ENCODE measurements around the gene C1orf141. TPM values are rescaled to one million over a fixed set of nuclear protein-coding genes. Genes with fewer than 3 reads are reported as not detected.
"Not testable (repeated sequence)": the region's sequence is repeated elsewhere in the genome, so short reads cannot be mapped to it uniquely, and the experiment has no call there.

The C1orf141 gene
- total RNA-seq, 1 donor from 2014 or later, result not detected

DNA sequence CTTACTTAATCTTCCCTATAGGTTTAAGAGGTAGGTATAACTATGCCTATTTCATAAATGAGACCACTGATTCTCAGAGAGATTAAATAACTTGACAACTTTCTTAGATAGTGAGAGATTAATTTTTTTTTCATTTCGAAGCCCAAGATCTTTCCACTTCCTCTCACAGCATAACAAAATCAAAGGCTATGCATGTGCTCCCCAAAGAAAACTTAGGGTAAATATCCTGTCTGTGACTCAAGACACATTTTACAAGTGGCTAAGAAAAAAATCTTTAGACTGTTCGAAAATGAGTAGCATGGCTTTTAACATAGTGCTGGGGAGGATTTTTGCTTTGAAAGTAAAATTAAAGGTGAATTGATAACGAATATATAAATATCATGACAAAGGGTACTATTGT, 8.2 kb upstream of the C1orf141 start:
- DNase-seq, result no peak

DNA sequence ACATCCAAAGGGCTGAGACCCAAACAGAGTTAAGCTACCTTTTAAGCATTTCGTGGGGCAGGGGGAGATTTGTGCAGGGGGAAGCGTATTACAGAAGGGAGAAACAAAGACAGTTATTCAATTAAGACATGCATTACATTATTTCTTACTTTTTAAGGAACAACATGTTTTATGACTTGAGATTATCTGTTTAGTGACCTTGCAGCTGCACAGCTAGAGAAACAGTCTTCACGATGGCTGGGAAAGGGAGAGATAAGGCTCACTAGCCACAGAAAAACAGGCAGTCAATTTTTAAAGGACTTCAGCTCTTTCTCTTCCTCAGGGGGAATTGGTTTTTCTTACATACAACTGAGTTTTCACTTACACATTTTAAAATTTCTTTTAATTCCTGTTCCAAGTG, 7.1 kb upstream of the C1orf141 start:
- not testable (repeated sequence) for DNase-seq

DNA sequence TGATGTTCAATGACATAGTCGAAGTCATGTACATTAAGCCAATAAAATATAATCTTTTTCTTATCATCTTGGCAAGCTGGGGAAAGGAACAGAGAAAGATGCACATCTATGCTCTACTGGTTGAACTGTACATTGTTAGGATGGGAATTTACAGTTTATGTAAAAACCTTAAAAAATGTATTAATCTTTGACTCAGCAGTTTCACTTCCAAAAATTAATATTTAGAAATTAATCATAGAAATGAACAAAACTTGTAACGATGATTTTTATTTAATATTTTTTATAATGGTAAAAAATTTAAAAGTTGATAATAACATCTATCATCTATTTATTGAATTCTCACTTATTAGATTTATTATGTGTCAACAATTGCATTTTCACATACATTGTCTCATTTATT, 5.7 kb upstream of the C1orf141 start:
- no peak for DNase-seq

DNA sequence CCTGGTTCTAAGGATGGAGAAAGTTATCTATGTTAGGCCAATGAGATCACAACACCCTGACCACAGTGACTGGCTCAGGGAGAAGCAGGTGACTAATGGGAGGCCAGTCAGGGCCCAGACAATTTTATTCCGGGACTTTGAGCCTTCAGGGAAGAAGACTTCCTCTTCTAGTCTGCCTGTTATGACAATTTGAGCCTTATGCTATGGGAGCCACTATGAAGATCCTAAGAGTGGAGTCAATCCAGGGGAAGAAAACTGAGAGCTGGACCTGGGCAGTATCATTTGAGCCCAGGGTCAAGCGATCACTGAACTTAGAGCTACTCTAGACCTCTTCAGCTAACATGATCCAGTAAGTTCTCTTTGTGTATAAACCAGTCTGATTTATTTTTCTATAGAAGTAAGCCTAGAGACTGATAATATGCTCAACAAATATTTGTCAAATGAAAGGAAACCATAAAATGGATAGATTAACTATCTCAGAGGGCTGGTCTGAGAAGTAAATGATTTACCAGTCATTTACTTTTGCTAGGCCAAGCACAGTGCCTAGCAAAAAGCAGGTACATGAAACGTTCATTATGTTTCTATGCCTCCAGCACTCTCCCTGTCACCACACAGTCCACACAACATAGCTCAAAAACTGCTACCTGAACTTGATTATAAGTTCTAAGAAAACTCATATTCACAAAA, 4.2 kb upstream of the C1orf141 start:
- DNase-seq, result no peak

DNA sequence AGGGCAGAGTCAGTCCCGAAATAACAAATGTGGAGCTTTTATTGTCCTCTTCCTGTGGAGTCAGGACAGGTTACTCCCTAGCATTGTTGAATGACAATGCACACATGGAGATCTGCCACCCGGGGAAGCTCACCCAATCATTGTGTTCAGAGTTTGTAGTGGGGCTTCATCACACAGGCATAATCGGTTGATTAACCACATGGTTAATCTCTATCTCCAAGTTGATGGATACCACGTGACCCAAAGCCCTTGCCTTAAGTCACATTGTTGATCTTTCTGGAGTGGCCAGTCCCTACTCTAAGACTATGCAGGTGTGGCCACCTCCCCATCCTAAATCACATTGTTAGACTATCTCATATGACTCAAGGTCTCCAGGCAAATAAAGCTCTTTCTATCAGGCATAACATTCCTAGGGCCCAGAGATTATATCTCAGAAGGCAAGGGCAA, 2.6 kb upstream of the C1orf141 start:
- no peak for DNase-seq

DNA sequence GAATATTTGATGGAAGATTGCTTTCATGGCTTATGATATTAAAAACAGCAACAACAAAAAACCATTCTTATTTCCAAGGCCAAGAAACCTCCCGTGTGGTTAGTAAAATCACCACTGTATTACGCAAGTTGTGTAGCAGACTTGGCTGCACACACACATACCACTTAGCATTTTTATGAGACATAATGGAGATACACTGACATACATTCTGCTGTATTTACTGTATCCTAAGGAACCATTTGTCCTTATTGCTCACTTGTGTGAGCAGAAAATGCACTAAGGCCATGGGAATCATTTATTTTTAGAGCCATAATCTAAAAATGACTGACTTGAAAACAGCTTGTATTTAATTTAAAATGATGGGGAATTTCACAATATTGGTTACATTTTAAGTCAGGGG, 584 bp upstream of the C1orf141 start:
- DNase-seq, result peak; percentile 1

DNA sequence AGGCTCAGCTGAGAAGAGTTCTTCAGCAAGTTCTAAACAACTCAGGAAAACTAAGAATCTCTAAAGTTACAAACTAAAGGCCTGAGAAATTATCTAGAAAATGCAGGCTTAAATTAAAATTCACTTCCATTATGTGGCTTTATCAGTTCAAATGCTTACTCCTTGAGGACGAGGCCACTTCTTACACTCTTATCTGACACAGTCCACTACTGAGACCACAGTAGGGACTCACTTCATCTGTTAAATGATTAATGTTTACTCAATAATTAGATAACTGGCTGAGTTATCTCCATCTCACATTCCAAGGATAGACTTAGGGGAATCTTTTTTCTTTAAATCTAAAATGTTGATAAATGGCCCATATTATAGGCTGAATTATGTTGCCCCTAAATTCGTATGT, 1.6 kb downstream of the C1orf141 start:
- DNase-seq, result no peak

DNA sequence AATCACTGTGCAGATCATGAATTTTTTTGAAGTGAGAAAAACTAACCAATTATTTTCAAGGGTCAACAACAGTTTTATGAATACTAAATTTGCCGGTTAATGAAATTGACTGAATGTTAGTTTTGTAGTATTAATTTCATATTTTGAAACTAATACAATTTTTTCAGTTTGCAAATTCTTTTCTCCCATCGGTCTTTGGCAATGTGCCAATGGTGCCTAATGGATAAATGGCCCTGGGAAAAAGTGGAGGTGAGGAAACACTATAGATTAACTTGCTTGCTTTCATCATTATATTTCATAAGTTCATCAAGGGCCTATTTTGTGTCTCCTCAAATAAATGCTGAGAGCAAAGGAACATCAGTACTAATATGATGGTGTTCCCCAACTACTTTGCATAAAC, 4.1 kb downstream of the C1orf141 start:
- DNase-seq, result no peak

DNA sequence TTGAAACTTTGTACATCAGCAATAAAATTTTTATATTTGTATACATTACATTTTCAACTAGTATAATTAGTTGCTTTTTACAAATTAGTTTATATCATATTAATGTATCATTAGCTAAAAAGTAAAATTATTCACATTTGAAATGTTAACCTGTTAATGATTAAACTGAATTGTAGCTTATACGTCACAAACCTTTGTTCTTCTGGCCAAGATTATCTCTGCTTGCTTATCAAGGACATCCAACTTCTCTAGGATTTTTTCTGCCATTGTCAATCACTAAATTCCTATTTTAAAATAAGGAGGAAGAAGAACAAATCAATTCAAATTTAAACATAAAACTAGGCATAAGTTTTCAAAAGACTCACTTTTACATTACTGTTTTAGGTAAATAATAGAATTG, 7.8 kb downstream of the C1orf141 start:
- DNase-seq, result no peak

DNA sequence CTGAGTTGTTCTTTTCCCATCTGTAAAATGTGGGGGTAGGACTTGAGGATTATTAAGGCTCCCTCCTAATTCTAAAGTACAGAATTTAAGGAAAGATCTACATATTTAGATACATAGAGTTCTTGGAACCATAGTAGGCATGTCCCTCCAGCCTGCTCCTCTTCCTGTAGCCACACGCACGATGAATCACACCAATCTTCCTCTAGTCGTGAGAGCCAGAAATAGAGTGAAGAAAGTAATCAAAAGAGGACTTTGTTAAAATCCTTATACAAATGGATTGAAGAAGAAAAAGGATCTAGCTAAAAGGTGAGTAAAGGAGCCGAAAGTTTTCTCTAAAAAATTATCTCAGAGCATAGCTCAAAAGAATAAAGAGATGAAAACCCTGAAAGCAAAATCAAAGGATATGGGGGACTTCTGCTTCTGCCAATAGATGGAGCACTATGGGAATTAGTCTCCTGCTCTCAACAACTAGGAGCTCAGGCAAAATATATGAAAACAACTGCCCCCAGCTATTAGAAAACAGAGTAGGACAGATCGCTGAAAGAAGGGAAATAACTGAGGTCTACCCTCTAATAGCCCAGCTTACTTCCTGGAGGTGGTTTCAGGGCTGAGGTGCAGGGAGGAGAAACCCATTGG, 8.5 kb downstream of the C1orf141 start:
- DNase-seq, result no peak

DNA sequence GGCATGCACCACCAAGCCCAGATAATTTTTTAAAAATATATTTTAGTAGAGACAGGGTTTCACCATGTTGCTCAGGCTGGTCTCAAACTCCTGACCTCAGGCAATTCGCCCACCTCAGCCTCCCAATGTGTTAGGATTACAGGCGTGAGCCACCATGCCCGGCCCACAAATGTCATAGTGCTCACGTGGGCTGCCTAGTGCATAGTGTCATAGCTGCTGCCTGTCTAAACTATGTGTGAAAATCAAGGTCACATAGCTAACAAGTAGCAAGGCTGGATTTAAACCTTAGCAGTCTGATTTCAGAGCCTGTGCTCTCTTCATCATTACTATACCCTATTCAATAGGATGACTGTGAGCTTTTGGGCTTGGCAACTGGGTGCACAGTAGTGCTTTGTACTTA, 10.3 kb downstream of the C1orf141 start:
- no peak for DNase-seq

DNA sequence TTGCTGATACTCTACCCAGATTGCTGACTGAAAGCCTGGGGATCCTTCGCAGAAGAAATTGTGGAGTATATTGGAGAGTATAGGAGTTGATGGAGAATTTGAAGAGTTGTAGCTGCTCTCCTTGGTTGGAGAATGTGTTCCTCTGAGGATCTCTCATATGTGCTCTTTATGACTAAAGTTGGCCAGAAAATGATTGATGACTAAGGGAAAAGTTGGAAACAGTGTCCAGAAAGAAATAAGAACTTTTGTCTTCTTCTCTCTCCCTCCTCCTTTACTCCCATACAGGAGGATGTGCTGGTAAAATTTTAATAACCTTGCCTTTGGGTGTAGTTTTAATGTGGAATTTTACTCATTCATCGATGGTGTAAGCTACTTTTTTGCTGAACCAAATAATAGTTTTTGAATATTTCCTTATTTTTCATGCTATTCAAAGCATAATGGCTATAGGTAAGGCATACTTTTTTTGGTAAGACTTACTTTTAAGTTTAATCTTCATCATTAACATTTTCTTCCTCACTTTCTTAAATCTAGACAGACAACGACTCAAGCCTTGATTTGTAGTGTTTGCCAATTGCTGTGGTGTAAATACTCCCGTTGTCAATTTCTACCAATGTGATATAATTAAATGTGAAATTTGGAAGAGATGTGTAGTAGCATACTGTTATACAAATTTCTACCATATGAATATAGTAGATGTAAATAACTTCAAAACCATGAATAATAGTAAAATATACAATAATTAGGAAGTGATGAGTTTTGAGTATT, 13.7 kb downstream of the C1orf141 start:
- no peak for DNase-seq

DNA sequence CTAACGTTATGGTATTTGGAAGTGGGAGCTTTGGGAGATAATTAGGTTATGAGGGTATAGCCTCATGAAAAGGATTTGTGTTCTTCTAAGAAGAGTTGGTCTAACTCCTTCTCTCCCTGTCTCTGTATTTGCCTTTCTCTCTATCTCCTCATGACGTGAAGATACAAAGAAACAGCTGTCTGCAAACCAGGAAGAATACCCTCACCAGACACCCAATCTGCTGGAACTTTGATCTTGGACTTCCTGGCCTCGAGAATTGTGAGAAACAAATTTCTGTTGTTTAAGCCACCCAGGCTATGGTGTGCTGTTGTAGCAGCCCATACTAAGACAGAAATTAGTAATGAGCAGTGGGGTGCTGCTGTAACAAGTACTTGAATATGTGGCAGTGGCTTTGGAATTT, 16.1 kb downstream of the C1orf141 start:
- DNase-seq, result no peak

DNA sequence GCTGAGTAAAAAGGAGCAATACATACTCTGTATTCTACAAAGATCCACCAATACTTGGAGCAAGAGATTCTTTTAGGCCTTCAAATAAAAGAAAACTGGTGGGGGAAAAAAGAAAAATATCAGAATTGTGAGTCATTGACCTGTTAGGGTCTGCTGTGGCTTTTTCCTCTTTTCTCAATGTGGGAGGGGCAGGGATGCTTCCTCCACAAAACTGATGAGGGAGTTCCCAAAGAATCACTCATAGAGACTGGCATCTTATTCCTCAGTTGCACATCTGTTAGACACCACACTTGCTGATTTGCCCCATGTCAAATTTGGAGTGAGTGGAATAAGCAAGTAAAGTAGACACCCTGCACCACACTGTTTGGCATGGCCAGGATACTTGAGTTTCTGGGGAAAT, 16.6 kb downstream of the C1orf141 start:
- DNase-seq, result no peak

DNA sequence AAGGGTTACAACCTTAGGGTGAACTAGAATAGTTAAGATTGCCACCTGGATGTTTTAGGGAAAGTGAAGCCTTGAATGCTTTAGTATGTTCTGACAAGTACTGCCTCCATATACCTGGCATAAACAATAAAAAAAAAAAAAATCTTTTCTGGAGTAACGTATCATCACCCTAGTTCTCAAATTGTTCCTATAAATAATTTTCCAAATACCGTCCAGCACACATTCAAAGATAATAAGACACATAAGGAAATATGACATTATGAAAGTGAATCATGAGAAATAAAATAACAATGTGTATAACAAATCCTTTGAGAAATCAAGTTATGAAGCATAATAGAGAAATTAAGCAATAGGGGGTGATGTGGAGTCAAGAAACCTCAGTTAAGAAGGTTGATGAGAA, 20.6 kb downstream of the C1orf141 start:
- DNase-seq, result no peak

DNA sequence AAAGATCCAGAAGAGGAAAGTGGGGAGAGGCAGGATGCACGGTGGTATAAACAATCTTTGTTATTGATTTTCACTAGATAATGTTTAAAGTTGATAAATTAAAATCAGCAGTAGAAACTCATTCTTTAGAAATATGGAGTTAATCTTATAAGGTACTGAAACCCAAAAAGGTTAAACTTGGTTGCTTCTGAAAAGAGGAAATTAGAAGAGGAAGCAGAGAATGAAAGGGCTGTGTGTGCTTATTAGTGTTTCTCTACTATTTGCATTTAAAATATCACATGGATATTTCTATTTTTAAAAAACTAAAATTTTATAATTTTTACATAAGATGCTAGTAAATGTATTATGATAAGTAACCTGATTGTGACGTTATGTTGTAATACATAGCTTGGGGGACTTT, 24.4 kb downstream of the C1orf141 start:
- DNase-seq, result no peak

DNA sequence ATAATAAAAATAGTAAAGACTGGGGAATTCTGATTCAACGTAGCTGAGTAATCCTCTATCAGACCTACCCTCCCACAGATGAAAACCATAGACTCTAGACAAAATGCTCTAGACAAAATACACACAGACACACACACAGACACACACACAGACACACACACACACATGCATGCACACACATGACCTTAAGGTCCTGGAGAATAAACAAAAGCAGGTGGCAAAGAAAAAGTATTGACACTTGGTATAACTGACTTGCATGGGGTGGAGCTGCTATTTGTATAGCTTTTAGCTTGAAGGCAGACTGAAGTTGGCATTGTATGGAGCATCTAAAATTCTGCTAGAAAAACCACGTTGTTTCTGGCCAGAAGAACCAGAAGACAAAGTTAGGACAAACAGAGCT, 29.3 kb downstream of the C1orf141 start:
- no peak for DNase-seq

DNA sequence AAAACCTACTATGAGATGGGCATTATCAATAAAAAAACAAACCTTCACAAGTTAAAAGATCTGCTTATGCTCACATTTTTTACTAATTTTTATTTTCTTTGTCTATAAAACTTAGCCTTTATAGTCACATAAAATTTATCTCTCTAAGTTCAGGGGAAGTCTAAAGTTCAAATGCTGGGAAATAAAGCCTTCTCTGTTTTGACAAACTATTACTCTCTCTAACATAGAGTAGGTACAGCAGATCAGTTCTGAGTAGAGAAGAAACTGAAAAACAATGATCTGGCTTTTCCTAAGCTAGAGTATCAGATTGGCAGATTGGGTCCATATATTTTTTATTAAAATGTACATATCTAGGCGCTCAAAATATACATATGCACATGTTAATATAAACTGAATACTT, 31.2 kb downstream of the C1orf141 start:
- DNase-seq, result no peak

DNA sequence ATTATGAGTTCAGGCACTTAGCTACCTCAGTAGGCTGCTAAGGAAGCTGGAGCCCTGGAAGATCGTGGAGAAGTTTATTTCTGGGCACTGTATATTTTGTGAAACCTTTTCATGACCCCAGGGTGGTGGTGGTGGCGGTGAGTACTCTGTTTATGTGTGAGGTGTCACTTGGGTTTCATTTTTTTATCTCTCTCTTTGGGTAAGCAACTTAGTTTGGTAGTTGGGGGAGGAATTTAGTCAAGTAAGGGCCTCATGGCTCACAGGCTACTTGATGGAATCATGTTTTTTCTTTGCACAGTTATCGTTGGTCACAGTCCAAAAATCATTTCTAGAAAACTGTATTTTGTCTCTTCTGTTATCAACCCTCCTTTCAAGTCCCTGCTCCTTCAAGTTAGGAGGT, 33.9 kb downstream of the C1orf141 start:
- DNase-seq, result no peak

DNA sequence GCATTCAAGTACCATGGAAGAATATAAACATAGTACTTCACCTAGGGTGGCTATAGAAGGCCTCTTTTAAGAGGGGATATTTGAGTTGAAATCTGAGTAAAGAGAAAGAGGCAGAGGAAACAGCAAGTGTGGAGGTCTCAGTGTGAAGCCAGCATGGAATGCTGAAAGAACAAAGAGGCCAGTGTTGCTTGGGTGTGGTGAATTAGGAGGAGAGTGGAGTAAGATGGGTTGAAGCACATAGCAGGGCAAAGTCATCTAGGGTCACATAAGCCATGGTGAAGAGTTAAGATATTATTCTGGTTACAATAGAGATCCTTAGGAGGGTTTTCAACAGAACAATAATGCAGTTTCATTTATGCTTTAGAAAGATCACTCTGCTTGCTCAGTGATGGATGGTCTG, 37.5 kb downstream of the C1orf141 start:
- no peak for DNase-seq

DNA sequence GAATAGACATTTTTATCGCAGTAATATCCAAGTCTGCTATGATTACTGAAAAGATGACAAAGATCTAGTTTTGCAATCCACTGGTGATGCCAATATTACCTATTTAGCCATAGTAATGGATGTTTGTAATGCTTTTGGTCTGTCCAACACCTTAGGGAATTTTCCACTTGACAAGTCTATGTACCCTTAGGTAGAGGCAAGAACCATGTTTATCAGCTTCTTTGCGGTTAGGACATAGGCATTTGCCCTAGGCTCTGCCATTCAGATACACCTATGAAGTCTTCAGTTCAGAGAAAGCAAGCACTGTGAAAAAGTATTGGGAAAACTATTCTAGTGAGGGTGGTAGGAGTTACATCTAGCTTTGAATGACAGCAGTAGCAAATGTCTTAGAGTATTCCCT, 40.6 kb downstream of the C1orf141 start:
- DNase-seq, result no peak

DNA sequence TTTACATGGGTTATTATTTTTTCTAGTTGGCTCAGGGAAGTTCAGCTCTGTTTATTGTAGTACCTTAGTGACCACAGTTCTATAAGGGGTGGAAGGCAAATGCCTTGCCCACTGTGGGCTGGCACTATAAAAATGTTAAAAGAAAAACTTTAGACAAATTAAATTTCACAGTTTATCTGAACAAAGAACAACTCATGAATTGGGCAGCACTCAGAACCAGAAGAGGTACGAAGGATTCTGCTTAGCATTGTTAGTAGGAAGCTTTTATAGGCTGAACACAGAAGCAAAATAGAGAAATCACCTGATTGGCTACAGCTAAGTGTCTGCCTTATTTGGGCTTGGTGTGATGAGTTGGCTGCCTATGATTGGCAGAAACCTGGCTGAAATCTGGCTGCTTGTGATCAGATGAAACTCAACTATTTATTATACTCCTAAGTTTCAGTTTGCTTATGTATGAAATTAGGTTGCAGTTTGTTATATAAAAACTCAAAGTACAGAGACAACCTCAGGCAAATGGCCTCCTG, 45.0 kb downstream of the C1orf141 start:
- DNase-seq, result no peak

DNA sequence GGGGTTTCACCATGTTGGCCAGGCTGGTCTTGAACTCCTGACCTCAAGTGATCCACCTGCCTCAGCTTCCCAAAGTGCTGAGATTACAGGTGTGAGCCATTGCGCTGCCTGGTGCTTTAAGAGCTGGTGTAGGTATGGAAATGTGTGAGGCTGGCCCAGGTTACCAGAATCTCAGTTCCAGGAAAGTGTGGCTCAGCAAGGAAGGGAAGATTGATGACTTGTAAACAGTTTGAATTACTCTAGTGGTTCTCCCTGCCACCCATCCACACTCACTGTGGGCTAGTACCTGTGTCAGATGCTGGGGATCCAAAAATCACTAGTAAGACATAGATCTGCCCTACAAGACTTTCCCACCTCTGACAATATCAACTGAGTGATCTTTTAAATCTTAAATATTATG, 46.3 kb downstream of the C1orf141 start:
- DNase-seq, result no peak

All from tongue (tissue), 2 donors.